NCI-H1092 treated with DMSO at 0.1 percent for 48 hours (cell line): ENCODE data around the gene CYFIP2.
A peak's percentile ranks its signal among the peaks of the same experiment; 100 is the strongest.
"Not testable (repeated sequence)": the region's sequence is repeated elsewhere in the genome, so short reads cannot be mapped to it uniquely, and the experiment has no call there.

Experiments
- DNase-seq: peaks from one replicate; lab custom pipeline; 2025; lab: John Stamatoyannopoulos, UW

CYFIP2 gene

DNA sequence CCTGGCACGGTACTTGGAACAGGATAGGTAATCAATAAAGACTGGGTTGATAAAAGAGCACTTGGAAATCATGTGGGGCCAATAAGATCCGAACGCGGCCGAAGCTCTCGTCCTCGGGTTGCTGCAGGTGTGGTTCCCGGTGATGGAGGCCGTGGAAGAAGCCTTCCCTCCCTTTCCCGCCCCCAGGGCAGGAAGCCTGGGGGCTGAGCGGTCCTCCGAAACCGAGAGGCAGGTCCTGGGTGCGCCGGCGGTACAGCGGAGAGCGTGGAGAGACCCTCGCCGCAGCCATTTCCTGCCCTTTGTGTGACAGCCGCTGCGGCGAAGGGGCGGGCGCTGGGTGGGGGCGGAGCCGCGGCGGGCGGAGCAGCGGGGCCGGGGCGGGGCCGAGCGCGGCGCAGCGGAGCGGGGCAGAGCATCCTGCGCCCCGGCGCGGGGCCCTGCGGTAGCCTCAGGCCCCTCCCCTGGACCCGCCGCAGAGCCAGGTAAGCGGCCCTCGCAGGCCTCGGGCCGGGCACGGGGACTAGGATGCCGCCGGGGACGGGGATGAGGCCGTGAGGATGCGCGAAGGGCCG, at the start of gene CYFIP2:
CYFIP2 (plus strand) TSS at position 410 of the 572 bp plus-strand sequence. CDS start 19,239 bp downstream, outside the sequence.
- peak; percentile 49 for DNase-seq

DNA sequence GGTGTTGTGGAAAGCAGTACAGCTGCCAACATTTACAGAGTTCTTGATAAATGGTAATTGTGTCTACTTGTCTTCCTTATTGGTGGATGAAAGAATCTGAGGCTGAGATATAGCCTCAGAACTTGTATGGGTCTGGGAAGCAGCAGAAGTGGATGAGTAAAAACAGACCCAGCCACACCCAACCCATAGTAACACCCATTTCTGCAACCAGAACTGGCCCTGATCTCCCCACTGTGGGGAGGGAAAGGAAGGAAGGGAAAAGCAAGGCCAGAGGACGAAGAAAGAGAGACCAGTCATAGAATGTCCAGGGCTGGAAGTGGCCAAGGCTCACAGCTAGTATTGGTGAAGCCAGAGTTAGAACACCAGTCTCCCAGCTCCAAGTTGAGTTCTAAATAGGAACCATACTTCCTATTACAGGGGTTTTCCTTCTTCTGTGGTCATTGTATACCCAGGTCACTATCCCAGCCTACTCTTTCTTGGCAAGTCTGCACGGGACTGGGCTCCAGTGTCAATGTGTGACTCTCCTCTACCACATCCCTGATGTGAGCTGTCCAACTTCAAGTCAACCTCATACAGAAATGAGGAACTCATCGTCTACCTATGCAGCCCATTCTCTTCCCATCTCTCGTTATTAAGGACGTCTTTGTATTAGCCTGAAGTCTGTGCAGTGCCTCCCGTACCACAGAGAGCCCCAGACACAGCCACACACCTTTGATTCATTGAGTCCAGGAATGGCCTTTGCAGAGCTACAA, 49.4 kb upstream of the CYFIP2 start:
- no peak for DNase-seq

DNA sequence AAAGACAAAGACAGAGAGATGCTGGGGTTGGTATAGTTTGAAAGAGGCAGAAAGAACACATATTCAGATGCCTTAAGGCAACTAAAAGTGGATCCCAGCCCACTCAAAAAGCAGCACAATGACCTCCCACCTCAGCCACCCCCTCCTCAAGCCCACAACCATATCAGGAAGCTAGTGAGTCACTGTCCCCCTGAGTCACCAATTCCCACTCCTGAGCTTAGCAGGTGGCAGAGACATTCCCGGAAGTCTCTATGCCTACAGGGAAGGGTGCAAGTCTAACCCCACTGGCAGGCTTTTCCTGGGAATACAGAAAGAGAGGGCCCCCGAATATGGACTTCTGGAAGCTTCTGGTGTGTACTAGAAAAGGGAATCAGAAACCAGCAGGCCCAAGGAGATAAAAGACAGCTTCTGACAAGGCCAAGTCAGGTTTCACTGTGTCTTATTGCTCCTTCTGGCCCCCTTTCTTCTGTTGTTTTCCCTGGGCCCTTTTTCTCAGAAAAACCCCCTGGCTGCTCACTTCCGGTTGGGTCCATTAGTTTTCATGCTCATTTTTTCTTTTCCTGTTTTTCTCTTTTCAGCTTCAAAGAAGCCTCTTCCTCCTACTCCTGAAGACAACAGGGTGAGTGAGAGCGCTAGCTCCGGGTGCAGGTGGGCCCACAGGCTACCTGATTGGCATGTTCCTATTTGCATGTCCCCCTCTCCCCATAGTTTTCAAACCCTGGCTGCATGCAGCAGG, 48.5 kb upstream of the CYFIP2 start:
- DNase-seq: no peak

DNA sequence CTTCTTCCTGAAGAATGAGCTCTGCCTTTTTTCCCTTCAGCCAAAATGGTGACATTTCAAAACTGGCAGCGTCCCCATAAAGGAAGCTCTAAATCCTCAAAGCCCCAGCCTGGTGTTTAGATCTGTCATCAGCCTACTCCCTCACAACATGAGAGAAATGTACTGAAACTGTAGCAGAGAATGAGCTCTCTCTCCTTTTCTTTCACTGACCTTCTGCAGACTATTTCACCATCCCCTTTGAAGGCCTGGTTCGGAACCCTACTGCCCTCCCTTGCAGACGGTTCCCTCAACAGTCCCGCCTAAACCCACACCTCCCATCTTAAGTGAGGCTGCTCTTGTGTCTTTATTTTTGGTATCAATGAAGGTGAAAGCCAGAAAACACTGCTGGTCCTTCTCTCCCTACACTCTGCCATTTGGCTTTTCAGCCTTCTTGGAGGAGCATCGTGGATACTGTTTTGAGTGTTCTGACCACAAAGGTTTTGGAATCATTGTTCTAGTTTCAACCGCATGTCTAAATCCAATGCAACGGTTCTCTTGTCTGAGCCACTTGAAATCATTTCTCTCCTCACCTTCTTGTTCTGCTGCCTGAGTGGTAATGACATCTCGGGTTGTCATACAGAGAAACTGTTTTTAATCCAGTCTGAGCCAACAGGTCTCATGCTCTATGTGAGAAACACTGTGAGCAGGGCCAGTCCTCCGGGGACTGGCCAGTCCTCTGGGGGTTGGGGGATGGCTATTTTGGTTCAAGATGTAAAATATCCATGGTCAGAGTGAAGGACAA, 46.2 kb upstream of the CYFIP2 start:
- DNase-seq: no peak

DNA sequence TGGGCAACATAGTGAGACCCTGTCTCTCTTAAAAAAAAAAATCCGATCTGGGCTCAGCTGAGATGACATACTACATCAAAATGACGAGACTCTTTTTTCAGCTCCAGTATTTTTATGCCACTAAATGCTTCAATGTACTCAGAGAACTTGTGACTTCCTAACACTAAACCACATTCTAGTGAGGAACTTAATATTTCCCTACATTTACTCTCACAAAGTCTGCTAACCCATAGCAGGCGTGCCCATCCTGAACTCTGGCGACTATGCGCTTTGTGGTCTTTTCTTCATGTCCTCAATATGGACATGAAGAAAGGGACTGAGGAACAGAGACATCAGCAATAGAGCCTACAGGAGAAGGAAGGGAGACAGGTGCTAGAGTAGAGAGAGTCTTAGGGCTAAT, 44.0 kb upstream of the CYFIP2 start:
- no peak for DNase-seq

DNA sequence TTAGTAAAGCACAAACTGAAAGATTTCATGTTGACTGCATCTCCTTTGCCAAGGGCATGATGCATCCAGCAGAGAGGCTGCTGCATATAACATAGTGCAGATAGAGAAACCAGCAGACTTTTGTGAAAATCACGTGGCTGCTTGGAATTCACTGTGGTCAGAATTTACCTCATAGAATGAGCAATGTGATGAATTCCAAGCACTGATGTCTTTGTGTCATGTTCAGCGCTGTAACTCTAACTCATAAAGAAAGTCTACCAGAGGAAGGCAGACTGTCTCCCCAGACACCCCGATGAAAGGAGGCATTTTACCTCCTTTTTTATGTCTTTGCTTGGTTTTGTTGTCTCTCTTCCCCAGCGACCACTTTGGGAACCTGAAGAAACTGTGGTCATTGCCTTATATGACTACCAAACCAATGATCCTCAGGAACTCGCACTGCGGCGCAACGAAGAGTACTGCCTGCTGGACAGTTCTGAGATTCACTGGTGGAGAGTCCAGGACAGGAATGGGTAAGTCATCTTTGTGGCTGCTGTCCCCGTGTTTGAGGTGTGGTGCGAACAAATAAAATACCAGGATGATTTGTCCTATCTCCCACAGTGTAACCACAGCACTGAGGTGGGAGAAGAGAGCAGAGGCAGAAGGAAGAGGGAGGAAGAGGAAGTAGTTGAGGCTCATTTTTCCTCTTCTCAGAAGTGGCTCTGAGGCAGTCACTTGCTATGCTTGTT, 43.3 kb upstream of the CYFIP2 start:
- no peak for DNase-seq

DNA sequence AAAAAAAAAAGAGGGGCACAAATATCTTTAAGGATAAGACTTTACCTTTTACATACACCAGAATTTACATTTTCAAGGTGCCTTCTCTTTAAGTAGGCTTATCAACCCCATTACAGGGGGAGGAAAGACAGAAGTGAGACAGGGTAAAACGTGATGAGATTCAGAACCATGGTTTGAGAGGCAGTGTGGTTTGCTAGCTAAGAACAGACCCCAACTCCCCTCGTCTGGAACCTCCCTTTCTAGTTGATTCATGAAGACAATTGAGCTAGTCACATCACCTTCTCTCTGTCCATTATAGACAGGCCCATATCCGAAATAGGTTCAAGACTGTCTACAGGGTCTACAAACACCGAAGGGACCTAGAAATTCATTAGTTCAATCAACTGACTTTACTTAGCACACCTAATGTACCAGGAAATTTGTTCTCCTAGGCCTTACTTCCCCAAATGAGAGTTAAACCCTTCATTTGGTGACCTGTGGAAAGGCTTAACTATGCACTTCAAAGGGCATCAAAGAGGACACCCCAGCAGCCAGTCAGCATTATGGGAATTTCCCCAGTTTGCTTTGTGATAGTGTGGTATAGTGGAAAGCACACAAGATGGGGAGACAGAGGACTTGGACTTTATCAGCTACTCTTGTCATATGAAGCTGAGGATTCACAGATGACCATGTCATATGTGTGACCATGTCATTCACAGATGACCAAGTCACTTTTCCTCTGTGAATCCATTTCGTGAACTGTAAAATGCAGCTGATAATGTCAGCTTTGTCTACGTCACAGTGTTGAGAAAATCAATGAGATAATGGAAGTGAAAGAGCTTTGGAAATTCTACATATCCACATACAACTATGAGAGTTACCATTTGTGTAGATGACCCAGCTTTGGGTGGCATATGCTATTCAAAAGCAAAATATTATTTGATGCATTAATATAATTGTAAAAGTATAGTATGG, 40.2 kb upstream of the CYFIP2 start:
- DNase-seq: no peak

- no peak for DNase-seq
Observed at GRCh38 chr5:157230610-157231009, 35.3 kb upstream of the CYFIP2 start.

DNA sequence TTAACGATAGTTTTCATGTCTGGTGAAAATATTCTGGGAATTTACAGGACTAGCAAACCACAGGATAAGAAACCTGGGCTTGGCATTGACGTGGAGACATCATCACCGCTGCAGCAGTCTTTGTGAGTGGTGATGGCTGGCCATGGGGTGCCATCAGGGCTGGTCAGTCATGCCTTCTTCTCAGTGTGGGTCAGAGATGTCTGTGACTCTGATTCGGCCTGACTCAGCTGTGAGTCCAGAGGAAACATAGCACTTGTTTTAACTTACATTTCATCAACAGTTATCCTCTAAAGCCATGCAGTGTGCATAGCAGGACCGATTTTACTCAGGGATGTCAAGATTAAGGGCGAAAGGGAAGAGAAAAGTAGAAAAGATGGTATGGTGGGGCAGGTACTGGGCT, 33.2 kb upstream of the CYFIP2 start:
- DNase-seq: no peak

- no peak for DNase-seq
Observed at GRCh38 chr5:157233515-157233914, 32.4 kb upstream of the CYFIP2 start.

- no peak for DNase-seq
Observed at GRCh38 chr5:157236423-157236822, 29.5 kb upstream of the CYFIP2 start.

- no peak for DNase-seq
Observed at GRCh38 chr5:157241483-157241882, 24.4 kb upstream of the CYFIP2 start.

DNA sequence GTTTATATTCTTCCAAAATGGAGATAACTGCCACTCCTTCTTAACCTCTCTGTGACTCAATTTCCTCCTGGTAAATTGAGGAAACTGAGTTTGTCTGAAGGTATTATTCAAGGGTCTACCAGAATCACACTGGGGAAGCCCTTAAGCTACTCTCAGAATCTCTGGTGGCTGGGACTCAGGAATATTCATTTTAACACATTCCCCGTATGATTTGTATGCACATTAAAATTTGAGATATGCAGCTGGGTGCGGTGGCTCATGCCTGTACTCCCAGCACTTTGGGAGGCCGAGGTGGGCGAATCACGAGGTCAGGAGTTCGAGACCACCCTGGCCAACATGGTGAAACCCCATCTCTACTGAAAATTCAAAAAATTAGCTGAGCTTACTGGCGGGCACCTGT, 21.2 kb upstream of the CYFIP2 start:
- DNase-seq: not testable (repeated sequence)

GRCh38 chr5:157245476-157245875, 20.4 kb upstream of the CYFIP2 start:
- no peak for DNase-seq

DNA sequence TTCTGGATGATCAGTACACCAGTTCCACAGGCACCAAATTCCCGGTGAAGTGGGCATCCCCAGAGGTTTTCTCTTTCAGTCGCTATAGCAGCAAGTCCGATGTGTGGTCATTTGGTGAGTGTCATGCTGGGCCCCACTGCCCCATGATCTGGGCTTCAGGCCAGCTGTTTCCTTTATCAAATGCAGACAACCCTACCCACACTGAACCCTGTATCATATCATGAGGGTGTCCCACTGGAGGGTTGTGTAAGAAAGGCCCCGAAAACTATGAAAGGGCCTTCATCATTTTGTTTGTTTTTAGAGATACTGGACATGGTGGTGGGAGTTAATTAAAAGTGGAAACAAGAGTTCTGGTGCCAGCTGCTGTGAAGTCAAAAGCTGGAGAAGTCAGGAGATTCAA, 20.0 kb upstream of the CYFIP2 start:
- DNase-seq: peak; percentile 4

DNA sequence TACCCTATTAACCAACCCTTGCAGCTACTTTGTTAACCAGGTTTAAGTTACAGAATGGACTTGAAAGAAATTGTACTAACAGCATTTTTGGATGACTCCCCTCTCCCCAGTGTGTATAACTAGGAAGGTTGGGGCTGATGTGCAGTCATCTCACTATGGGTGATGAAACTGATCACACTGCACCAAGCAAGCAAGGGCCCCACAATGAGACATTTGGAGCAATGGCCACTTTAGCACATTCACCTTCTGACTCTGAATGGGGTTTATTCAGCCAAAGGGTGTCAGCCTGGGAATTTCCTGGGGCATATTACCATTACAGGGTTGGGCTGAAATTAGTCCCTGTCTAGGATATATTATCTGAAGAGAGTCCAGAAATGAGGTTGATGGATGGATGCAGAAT, 18.7 kb upstream of the CYFIP2 start:
- no peak for DNase-seq

- DNase-seq: no peak
Observed at GRCh38 chr5:157248821-157249470, 17.0 kb upstream of the CYFIP2 start.

- no peak for DNase-seq
Observed at GRCh38 chr5:157252711-157253465, 13.0 kb upstream of the CYFIP2 start.

GRCh38 chr5:157253547-157253946, 12.4 kb upstream of the CYFIP2 start:
- no peak for DNase-seq
